AG04450 (cell line): ENCODE results near the gene MKNK1. TPM values are rescaled to one million over a fixed set of nuclear protein-coding genes. Genes with fewer than 3 reads are reported as not detected.

Source experiments
- CTCF ChIA-PET: fragments of 300-600, 350-600 bp; formaldehyde crosslinking; extraction: SDS; loops from one replicate; lab custom pipeline; 2022; ENCODE audit warnings: antibody characterized with exemption, inconsistent platforms; lab: Charles Lee
- POLR2A ChIA-PET: fragments of 350-600 bp; formaldehyde crosslinking; extraction: SDS; loops from one replicate; lab custom pipeline; 2021; ENCODE audit warnings: antibody characterized with exemption, inconsistent platforms; lab: Yijun Ruan, JAX
- DNase-seq: peaks from one replicate; pipeline ENCODE4 v3.0.0-alpha.2; 2011; ENCODE audit warnings: low read depth, low spot score
- H3K27ac ChIP-seq: one replicate; pipeline ENCODE4 v1.5.1; 2012; ENCODE audit warnings: low read depth, low read length, control low read depth
- H3K27me3 ChIP-seq: one replicate; pipeline ENCODE4 v1.6.0; 2012; ENCODE audit warnings: low read length; ENCODE audit not compliant: control insufficient read depth, insufficient read depth
- H3K4me3 ChIP-seq: 2 replicates; pipeline ENCODE4 v1.5.1; 2011; ENCODE audit warnings: mild to moderate bottlenecking, low read depth, low read length, control low read depth
- H3K9me3 ChIP-seq: 2 replicates; pipeline ENCODE4 v1.5.1; 2012; ENCODE audit warnings: low read length; ENCODE audit not compliant: control insufficient read depth, insufficient read depth
- CTCF ChIP-seq: IDR thresholded peaks from 2 replicates; pipeline ENCODE4 v1.5.1; 2011; ENCODE audit warnings: low read depth, low read length, control low read depth, inconsistent platforms
- polyA plus RNA-seq: library from polyadenylated mRNA; depleted of rRNA; stranded (reverse); fragments of >200 nt; gene quantifications from 2 replicates; pipeline ENCODE4 v1.2.3, GENCODE V29; 2011

MKNK1 gene
- polyA plus RNA-seq, 1 experiment, result 41.5 TPM

GRCh38 chr1:46621930-46622329 lies 17.9 kb upstream of the MKNK1 start:
- ChIA-PET CTCF (interaction anchor here (0.6 to 6.3 kb wide), 8 partner anchors 9 to 1319 kb away, joined by 3 to 54 read pairs (median 4); no protein-coding TSS in a partner anchor), POLR2A (no interaction called here)
- DNase-seq, result no peak
- TF ChIP-seq CTCF, result no peak
- Histone ChIP-seq H3K4me3 (no peak overlapping the region), H3K9me3 (no peaks in the 10 kb centered on the region), H3K27me3 (peaks cover 5% of the 10 kb centered on the region), H3K27ac (no peak overlapping the region)

GRCh38 chr1:46619656-46620258 lies 15.7 kb upstream of the MKNK1 start:
- no peaks in the 10 kb centered on the region for H3K27me3 ChIP-seq
- no peaks in the 10 kb centered on the region for H3K9me3 ChIP-seq
- TF ChIP-seq CTCF, result no peak
- no peak for DNase-seq
- H3K27ac ChIP-seq, result no peak overlapping the region
- H3K4me3 ChIP-seq, result no peak overlapping the region
- ChIA-PET CTCF (interaction anchor here (6.3 kb wide), 1 partner anchor 106 kb away, joined by 54 read pairs; no protein-coding TSS in a partner anchor), POLR2A (interaction anchor here (0.7 kb wide), 1 partner anchor 100 kb away, joined by 9 read pairs; no protein-coding TSS in a partner anchor)

GRCh38 chr1:46618754-46619415 lies 14.8 kb upstream of the MKNK1 start:
- no peak for TF ChIP-seq CTCF
- no peak overlapping the region for H3K27ac ChIP-seq
- no peaks in the 10 kb centered on the region for H3K27me3 ChIP-seq
- H3K9me3 ChIP-seq, result no peaks in the 10 kb centered on the region
- ChIA-PET POLR2A (interaction anchor here (3.7 kb wide), 1 partner anchor 15 kb away, joined by 21 read pairs; the partner anchor contains the start of gene MKNK1), CTCF (interaction anchor here (6.3 kb wide), 1 partner anchor 107 kb away, joined by 54 read pairs; no protein-coding TSS in a partner anchor)
- no peak for DNase-seq
- no peak overlapping the region for H3K4me3 ChIP-seq

GRCh38 chr1:46617833-46618232 lies 13.8 kb upstream of the MKNK1 start:
- Histone ChIP-seq H3K9me3 (no peaks in the 10 kb centered on the region), H3K27ac (no peak overlapping the region), H3K27me3 (no peaks in the 10 kb centered on the region), H3K4me3 (no peak overlapping the region)
- ChIA-PET CTCF (interaction anchor here (0.9 to 2.8 kb wide), 2 partner anchors 64 to 107 kb away, joined by 3 to 11 read pairs; no protein-coding TSS in a partner anchor), POLR2A (interaction anchor here (0.7 to 3.7 kb wide), 2 partner anchors 14 to 16 kb away, joined by 3 to 21 read pairs; partner anchors contain the start of gene MKNK1)
- TF ChIP-seq CTCF, result no peak
- no peak for DNase-seq
